CD4-positive, alpha-beta T cell (primary cell): ENCODE results near the gene PATJ. TPM values are rescaled to one million over a fixed set of nuclear protein-coding genes. Genes with fewer than 3 reads are reported as not detected.
"Not testable (repeated sequence)": the region's sequence is repeated elsewhere in the genome, so short reads cannot be mapped to it uniquely, and the experiment has no call there.

ENCODE experiments used
- ATAC-seq: fragments of 200-7000 bp; cut with Tn5 transposase; one replicate; pipeline ENCODE4 v1.10.0; 2022; ENCODE audit warnings: mild to moderate bottlenecking; ENCODE audit not compliant: poor library complexity
- CTCF ChIA-PET: fragments of 350-600 bp; sonication (Branson Sonifier 250); formaldehyde crosslinking; loops from one replicate; lab custom pipeline; 2021; ENCODE audit warnings: antibody characterized with exemption, inconsistent platforms; lab: Charles Lee
- POLR2A ChIA-PET: fragments of 350-600 bp; sonication (Branson Sonifier 250); formaldehyde crosslinking; loops from one replicate; lab custom pipeline; 2021; ENCODE audit warnings: antibody characterized with exemption, inconsistent platforms; lab: Charles Lee
- DNase-seq, 14 experiments: peaks; one replicate each; pipeline ENCODE4 v3.0.0-alpha.2; 2013 to 2020; ENCODE audit warnings: mixed read lengths in 2 of 14
- H3K27ac ChIP-seq, 2 donors: one replicate each; pipeline versions ENCODE4 v1.5.1 to v1.7.0; 2013; ENCODE audit warnings: low read length in 2 of 2, low read depth in 1 of 2, mild to moderate bottlenecking in 1 of 2
- H3K27me3 ChIP-seq, 2 experiments: 1 replicate in 1 of 2; 2 replicates in 1 of 2; pipeline versions ENCODE4 v1.6.1 to v1.7.0; 2013; ENCODE audit warnings: low read length in 2 of 2, control low read depth in 1 of 2, mild to moderate bottlenecking in 1 of 2, moderate library complexity in 1 of 2; ENCODE audit not compliant: insufficient read depth in 2 of 2, control insufficient read depth in 1 of 2
- H3K36me3 ChIP-seq: one replicate; pipeline ENCODE4 v1.6.1; 2013; ENCODE audit warnings: low read length, control low read depth; ENCODE audit not compliant: insufficient read depth
- H3K4me1 ChIP-seq: one replicate; pipeline ENCODE4 v1.6.1; 2013; ENCODE audit warnings: low read length, control low read depth; ENCODE audit not compliant: insufficient read depth
- H3K4me3 ChIP-seq: one replicate; pipeline ENCODE4 v1.5.1; 2013; ENCODE audit warnings: mild to moderate bottlenecking, low read length, moderate library complexity
- H3K9me3 ChIP-seq, 2 experiments: 1 replicate in 1 of 2; 2 replicates in 1 of 2; pipeline versions ENCODE4 v1.6.1 to v1.7.0; 2013; ENCODE audit warnings: low read length in 2 of 2, mild to moderate bottlenecking in 2 of 2, control low read depth in 1 of 2, moderate library complexity in 1 of 2; ENCODE audit not compliant: control insufficient read depth in 1 of 2, insufficient read depth in 1 of 2
- H3K27ac Mint-ChIP-seq: one replicate; pipeline ENCODE4 v1.8.0; 2020; ENCODE audit warnings: mixed read lengths
- H3K27me3 Mint-ChIP-seq: one replicate; pipeline ENCODE4 v1.8.0; 2021; ENCODE audit warnings: mixed read lengths
- H3K36me3 Mint-ChIP-seq: one replicate; pipeline ENCODE4 v1.8.0; 2021; ENCODE audit warnings: low read depth, mixed read lengths
- H3K4me1 Mint-ChIP-seq: one replicate; pipeline ENCODE4 v1.8.0; 2021; ENCODE audit warnings: low read depth, mixed read lengths
- H3K4me3 Mint-ChIP-seq: one replicate; pipeline ENCODE4 v1.8.0; 2020; ENCODE audit warnings: mild to moderate bottlenecking, mixed read lengths
- H3K9me3 Mint-ChIP-seq: one replicate; pipeline ENCODE4 v1.8.0; 2020; ENCODE audit warnings: mixed read lengths
- intact Hi-C, 2 experiments: fragments of 100-400 bp; cut with DNase I in 1 of 2; cut with micrococcal nuclease in 1 of 2; formaldehyde crosslinking; loops; one replicate each; pipeline versions ENCODE4 v1.15.1 to v1.9.0; 2023 to 2025; cut with DNase I, micrococcal nuclease
- total RNA-seq, 174 experiments: library from RNA in 2 of 174; stranded (reverse) in 2 of 174; gene quantifications; one replicate each; pipeline ENCODE4 v1.2.3 and lab custom pipeline; 2021 to 2026
- TF ChIP-seq, protein P1 (sequence below): fragments of 200-600 bp; IDR thresholded peaks from one replicate; pipeline ENCODE4 v1.8.0; 2022; ENCODE audit warnings: antibody characterized with exemption, mild to moderate bottlenecking

The PATJ gene
- total RNA-seq, 2 experiments from 2014 or later = 50.4 to 54.1 TPM

DNA sequence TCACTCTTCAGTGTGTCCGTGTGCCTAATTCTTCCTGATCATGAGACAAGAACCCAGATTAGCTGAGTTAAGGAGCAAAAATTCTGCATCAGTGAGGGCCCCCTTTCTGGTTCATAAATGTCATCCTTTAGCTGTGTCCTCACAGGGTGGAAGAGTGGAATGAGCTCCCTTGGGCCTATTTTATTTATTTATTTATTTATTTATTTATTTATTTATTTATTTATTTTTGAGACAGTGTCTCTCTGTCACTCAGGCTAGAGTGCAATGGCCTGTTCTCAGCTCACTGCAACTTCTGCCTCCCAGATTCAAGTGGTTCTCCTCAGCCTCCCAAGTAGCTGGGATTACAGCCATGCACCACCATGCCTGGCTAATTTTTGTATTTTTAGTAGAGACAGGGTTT is 131.7 kb downstream of the PATJ start:
- peaks cover 80% of the 10 kb centered on the region for H3K36me3 Mint-ChIP-seq
- CTCF ChIA-PET = no interaction called here

DNA sequence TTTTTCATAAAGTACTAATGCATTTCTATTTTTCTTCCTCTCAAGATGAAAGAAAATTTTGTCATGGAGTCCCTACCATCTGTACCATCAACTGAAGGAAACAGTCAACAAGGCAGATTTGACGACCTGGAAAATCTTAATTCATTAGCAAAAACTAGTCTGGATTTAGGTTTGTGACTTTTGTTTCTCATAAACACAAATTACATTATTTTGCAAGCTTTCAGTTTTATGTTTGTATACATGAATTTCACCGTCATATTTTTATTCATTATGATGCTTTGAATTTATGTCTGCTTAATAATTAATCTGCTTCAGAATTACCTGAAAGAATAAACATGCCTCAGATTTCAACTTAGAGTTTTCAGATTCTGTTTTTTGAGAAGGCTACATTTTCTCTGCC is 132.9 kb downstream of the PATJ start:
- Histone ChIP-seq H3K27ac (no peak overlapping the region), H3K4me1 (no peaks in the 10 kb centered on the region), H3K4me3 (no peak overlapping the region), H3K27me3 (no peaks in the 10 kb centered on the region), H3K9me3 (no peaks in the 10 kb centered on the region), H3K36me3 (peaks cover 22% of the 10 kb centered on the region)
- H3K4me3 Mint-ChIP-seq = no peak overlapping the region
- ChIA-PET CTCF (no interaction called here), POLR2A (no interaction called here)
- ATAC-seq = no peak
- H3K4me1 Mint-ChIP-seq = no peaks in the 10 kb centered on the region
- TF ChIP-seq, protein P1, sequence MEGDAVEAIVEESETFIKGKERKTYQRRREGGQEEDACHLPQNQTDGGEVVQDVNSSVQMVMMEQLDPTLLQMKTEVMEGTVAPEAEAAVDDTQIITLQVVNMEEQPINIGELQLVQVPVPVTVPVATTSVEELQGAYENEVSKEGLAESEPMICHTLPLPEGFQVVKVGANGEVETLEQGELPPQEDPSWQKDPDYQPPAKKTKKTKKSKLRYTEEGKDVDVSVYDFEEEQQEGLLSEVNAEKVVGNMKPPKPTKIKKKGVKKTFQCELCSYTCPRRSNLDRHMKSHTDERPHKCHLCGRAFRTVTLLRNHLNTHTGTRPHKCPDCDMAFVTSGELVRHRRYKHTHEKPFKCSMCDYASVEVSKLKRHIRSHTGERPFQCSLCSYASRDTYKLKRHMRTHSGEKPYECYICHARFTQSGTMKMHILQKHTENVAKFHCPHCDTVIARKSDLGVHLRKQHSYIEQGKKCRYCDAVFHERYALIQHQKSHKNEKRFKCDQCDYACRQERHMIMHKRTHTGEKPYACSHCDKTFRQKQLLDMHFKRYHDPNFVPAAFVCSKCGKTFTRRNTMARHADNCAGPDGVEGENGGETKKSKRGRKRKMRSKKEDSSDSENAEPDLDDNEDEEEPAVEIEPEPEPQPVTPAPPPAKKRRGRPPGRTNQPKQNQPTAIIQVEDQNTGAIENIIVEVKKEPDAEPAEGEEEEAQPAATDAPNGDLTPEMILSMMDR = no peak
- no peak for DNase-seq
- H3K9me3 Mint-ChIP-seq = no peaks in the 10 kb centered on the region
- no peaks in the 10 kb centered on the region for H3K27me3 Mint-ChIP-seq
- no peak overlapping the region for H3K27ac Mint-ChIP-seq
- intact Hi-C loops = no loop called here
- peaks cover 78% of the 10 kb centered on the region for H3K36me3 Mint-ChIP-seq

More for the DNA sequence above, 131.7 kb downstream of the PATJ start:
- no peak for ATAC-seq
- no peak overlapping the region for H3K4me3 Mint-ChIP-seq
- no peak overlapping the region for H3K4me3 ChIP-seq
- no peaks in the 10 kb centered on the region for H3K4me1 Mint-ChIP-seq
- peaks cover 22% of the 10 kb centered on the region for H3K36me3 ChIP-seq
- no peak for DNase-seq
- H3K27me3 ChIP-seq = no peaks in the 10 kb centered on the region
- intact Hi-C loops = no loop called here
- H3K4me1 ChIP-seq = no peaks in the 10 kb centered on the region
- H3K27ac Mint-ChIP-seq = no peak overlapping the region
- no peak overlapping the region for H3K27ac ChIP-seq
- TF ChIP-seq, protein P1 = no peak
- POLR2A ChIA-PET = no interaction called here
- no peaks in the 10 kb centered on the region for H3K27me3 Mint-ChIP-seq
- no peaks in the 10 kb centered on the region for H3K9me3 Mint-ChIP-seq
- H3K9me3 ChIP-seq = peaks cover 0 to 6% of the 10 kb centered on the region in 2 experiments

DNA sequence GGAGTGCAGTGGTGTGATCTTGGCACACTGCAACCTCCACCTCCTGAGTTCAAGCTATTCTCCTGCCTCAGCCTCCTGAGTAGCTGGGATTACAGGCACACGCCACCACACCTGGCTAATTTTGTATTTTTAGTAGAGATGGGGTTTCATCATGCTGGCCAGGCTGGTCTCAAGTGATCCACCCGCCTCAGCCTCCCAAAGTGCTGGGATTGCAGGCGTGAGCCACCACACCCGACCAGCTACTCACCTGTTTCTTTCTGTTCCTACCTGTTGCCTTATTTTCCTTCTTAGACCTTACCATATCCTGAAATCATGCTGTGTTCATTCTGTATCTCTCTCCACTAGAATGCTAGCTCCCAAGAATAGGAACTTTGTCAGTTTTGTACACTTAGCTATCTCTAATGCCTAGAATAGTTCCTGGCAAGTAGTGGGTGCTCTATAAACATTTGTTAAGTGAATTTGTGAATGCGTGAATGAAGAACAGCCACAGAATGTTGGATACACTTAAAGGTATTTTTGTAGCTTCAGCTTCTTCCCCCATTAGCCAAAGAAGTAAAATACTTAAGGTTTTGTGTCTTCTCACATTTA is 137.7 kb downstream of the PATJ start:
- H3K36me3 Mint-ChIP-seq = peaks cover 85% of the 10 kb centered on the region
- H3K27ac ChIP-seq, H3K4me1 ChIP-seq, H3K27me3 Mint-ChIP-seq, ATAC-seq, H3K27ac Mint-ChIP-seq, H3K4me3 ChIP-seq, H3K4me1 Mint-ChIP-seq, DNase-seq, H3K9me3 Mint-ChIP-seq, H3K27me3 ChIP-seq, H3K9me3 ChIP-seq, intact Hi-C loops, H3K4me3 Mint-ChIP-seq, POLR2A ChIA-PET, CTCF ChIA-PET: not testable (repeated sequence)
- H3K36me3 ChIP-seq = peaks cover 40% of the 10 kb centered on the region
